22Rv1 (cell line): ENCODE measurements around the gene SLC13A5.
"Not testable (repeated sequence)": the region's sequence is repeated elsewhere in the genome, so short reads cannot be mapped to it uniquely, and the experiment has no call there.

Source experiments
- H3K27ac ChIP-seq: fragments of 450-650 bp; 2 replicates; pipeline ENCODE4 v1.5.1; 2017
- ZFX ChIP-seq: fragments of 450-650 bp; IDR thresholded peaks from 2 replicates; pipeline ENCODE4 v1.6.1; 2017; ENCODE audit warnings: antibody characterized with exemption, borderline replicate concordance
- TF ChIP-seq, protein P1 (sequence below): fragments of 450-650 bp; IDR thresholded peaks from 2 replicates; pipeline ENCODE4 v1.5.1; 2017; ENCODE audit warnings: mild to moderate bottlenecking

The SLC13A5 gene

GRCh38 chr17:6668727-6669425 is 44.3 kb downstream of the SLC13A5 start:
- no peak for TF ChIP-seq ZFX
- TF ChIP-seq, protein P1, sequence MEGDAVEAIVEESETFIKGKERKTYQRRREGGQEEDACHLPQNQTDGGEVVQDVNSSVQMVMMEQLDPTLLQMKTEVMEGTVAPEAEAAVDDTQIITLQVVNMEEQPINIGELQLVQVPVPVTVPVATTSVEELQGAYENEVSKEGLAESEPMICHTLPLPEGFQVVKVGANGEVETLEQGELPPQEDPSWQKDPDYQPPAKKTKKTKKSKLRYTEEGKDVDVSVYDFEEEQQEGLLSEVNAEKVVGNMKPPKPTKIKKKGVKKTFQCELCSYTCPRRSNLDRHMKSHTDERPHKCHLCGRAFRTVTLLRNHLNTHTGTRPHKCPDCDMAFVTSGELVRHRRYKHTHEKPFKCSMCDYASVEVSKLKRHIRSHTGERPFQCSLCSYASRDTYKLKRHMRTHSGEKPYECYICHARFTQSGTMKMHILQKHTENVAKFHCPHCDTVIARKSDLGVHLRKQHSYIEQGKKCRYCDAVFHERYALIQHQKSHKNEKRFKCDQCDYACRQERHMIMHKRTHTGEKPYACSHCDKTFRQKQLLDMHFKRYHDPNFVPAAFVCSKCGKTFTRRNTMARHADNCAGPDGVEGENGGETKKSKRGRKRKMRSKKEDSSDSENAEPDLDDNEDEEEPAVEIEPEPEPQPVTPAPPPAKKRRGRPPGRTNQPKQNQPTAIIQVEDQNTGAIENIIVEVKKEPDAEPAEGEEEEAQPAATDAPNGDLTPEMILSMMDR: no peak
- no peak overlapping the region for H3K27ac ChIP-seq

- TF ChIP-seq, protein P1: no peak
- TF ChIP-seq ZFX: no peak
- H3K27ac ChIP-seq: no peak overlapping the region
These were observed 45.0 kb downstream of the SLC13A5 start for GRCh38 chr17:6668219-6668618.

DNA sequence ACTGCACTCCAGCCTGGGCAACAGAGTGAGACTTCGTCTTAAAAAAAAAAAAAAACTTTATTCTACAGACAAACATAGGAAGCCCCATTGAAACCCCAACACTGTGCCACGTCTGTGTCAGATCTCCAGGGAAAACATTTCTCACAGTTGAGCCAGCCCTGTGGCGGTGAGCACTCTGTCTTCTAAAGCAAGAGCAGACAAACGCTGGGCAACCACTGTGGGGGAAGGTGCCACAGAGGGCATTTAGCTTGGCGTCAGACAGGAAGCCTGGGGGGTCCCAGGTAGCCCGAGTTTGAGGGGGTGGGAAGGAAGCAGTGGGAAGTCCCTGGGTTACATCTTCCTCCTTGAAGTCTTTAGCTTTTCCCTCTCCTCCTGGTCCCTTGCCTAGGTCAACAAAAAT is 45.7 kb downstream of the SLC13A5 start:
- no peak overlapping the region for H3K27ac ChIP-seq
- TF ChIP-seq, protein P1: no peak
- no peak for TF ChIP-seq ZFX

GRCh38 chr17:6666557-6666956 is 46.6 kb downstream of the SLC13A5 start:
- TF ChIP-seq, protein P1: no peak
- TF ChIP-seq ZFX: no peak
- no peak overlapping the region for H3K27ac ChIP-seq

DNA sequence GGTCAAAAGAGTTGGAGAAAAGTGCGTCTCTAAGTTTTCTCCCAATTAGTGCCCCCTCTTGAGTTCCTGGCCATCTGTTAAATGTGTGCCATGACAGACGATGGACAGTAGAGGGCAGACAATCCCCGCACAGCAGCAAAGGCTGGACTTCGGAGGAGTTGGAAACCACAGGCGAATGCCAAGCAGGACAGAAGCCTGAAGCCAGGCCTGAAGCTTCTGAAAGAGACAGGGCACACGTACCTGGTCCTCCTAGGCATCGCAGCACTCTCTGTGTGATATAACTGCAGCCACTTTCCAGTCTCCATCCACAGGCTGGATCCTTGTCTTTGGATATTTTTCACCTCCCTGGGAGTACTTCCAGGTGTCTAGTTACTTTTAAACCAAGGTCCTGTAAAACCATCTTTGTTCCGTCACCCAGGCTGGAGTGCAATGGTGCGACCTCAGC is 47.1 kb downstream of the SLC13A5 start:
- no peak for TF ChIP-seq ZFX
- TF ChIP-seq, protein P1: peak; percentile 96
- H3K27ac ChIP-seq: no peak overlapping the region

- H3K27ac ChIP-seq: not testable (repeated sequence)
These were observed 50.0 kb downstream of the SLC13A5 start for GRCh38 chr17:6663200-6663599.

GRCh38 chr17:6661464-6661848 is 51.7 kb downstream of the SLC13A5 start:
- H3K27ac ChIP-seq: no peak overlapping the region
- TF ChIP-seq ZFX: no peak
- TF ChIP-seq, protein P1: no peak
